HG03521 (cell line): ENCODE measurements around the gene PREX1.
A peak's percentile ranks its signal among the peaks of the same experiment; 100 is the strongest.
"Not testable (repeated sequence)": the region's sequence is repeated elsewhere in the genome, so short reads cannot be mapped to it uniquely, and the experiment has no call there.

Experiments
- ATAC-seq: cut with Tn5 transposase; IDR thresholded peaks from one replicate; pipeline ENCODE4 v1.9.1; 2021; ENCODE audit warnings: mild to moderate bottlenecking, moderate library complexity; ENCODE audit not compliant: unreplicated experiment

The PREX1 gene

DNA sequence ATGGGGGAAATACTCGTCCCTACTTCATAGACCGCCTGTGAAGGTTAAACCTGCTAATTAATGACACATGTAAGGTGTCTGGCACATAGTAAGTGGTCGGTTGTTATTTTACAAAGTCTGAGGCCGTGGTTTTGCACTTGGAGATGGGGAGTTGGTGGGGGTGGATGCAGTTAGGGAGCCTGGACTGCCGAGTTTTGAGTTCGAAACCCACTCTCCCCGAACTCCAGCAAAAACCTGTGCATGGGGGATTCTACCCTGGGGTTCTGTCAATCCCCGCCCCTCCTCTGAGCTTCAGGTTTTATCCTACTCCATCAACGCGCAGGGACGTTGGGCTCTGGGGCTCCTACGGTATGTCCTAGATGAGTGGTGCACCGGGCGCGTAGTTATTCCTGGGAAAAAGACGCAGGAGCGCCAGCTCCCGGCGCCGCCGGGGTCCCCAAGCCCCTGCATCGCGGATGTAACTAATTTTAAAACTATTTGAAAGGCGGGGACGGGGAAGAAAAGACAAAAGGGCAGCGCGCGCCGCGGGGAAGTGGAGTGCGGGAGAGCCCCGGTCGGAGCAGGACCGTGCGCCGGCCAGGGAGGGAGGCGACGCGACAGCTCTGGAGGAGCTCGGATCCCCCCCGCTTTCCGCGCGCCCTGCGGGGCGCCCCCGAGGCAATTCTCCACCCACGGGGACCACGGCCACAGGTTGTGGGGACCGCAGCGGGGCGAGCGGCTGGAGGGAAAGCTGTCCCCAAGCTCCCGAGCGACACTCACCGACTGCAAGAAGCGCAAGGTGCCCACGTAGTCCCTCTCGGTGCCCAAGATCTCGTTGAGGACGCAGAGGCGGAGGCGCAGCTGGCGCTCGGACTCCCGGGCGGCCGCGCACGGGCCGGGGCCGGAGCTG, 672 bp downstream of the PREX1 start:
- ATAC-seq, result peak; percentile 12

DNA sequence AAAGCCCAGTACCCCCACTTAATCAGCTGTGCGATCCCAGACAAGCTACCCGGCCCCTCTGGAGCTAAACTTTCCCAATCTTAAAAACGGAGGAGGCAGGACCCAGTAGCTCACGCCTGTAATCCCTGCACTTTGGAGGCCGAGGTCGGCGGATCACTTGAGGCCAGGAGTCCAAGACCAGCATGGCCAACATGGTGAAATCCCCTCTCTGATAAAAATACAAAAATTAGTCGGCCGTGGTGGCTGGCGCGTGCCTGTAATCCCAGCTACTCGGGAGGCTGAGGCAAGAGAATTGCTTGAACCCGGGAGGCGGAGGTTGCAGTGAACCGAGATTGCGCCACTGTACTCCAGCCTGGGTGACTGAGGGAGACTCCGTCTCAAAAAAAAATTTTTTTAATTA, 1.3 kb downstream of the PREX1 start:
- ATAC-seq, result not testable (repeated sequence)

GRCh38 chr20:48826069-48826468, 1.7 kb downstream of the PREX1 start:
- no peak for ATAC-seq

GRCh38 chr20:48825566-48825920, 2.3 kb downstream of the PREX1 start:
- no peak for ATAC-seq

- no peak for ATAC-seq
Observed at GRCh38 chr20:48824830-48825565, 2.8 kb downstream of the PREX1 start.

DNA sequence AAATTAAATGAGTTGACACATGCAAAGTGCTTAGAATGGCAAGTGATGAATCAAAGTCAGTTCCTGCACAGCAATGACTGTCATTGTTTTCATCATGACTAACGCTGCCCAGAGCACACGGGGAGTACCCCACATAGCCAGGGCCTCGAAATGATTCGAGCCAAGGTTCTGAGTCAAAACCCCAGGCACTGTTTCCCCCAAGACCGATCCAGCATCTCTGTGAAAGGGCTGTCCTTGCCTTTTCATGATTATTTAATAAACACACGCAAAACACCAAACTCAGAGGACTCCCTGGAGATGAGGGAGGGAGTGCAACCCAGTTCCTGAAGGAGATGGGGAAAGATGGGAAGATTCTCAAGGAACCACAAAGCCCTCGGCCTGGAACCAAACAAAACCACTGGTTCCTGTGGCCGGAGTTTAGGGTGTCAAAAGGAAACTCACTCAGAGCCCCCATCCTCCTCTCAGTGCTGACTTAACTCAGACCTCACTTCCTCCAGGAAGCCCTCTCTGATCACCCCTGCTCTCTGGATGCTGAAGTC, 3.8 kb downstream of the PREX1 start:
- ATAC-seq, result no peak

GRCh38 chr20:48823476-48823875, 4.3 kb downstream of the PREX1 start:
- ATAC-seq, result no peak

GRCh38 chr20:48822879-48823385, 4.9 kb downstream of the PREX1 start:
- ATAC-seq, result no peak

- no peak for ATAC-seq
Observed at GRCh38 chr20:48822178-48822577, 5.6 kb downstream of the PREX1 start.

GRCh38 chr20:48821261-48821920, 6.4 kb downstream of the PREX1 start:
- ATAC-seq, result no peak

GRCh38 chr20:48820649-48820973, 7.2 kb downstream of the PREX1 start:
- no peak for ATAC-seq

GRCh38 chr20:48819821-48820648, 7.8 kb downstream of the PREX1 start:
- no peak for ATAC-seq

DNA sequence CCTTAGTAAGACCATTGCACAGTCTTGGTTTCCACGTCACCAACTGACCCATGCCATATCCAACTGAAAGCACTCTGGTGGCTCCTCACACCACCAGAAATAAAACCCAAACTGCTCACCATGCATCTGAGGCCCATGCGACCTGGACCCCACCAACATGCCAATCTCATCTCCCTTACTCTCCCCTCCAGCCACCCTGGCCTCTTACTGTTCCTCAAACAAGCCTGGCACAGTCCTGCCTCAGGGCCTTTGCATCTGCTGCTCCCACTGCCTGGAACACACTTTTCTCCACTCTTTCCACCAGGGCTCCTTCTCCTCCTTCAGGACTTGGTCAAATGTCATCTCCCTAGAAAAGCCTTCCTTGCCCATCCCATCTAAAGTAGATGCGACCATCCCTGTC, 8.7 kb downstream of the PREX1 start:
- ATAC-seq, result no peak

DNA sequence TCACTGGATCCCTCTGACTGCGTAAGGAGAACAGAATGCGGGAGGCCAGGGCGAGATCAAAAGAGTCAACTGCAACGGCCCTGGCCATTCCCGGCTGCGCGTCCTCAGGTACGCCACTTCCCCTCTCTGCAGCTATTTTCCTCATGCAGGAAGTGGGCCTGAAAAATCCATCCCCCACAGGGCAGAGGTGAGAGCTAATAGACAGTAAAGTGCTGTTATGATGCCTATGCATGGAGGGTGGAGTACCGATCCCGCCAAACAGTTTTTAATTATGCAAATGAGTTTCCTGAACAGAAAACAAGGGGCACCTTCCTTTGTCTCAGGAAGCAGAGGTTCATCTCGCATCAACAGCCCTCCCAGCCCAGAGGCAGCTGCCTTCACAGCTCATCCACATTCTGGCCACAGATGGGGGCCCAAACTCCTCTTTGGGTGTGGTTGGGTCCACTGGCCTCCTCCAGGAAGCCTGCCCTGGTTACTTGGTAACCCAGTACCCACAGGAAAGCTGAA, 9.3 kb downstream of the PREX1 start:
- no peak for ATAC-seq

DNA sequence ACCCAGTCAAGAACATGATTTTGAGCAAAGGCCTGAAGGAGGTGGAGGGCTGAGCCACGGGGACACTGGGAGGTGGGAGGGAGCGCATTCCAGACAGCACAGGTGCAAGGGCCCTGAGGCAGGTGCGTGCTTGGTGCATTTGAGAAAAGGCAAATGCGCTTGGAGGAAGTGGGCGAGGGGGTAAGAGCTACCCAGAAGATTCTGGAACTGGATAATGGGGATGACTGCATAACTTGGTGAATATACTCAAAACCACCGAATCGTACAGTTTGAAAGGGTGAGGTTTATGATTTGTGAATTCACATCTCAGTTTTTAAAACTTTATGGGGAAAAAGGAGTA, 9.8 kb downstream of the PREX1 start:
- no peak for ATAC-seq

GRCh38 chr20:48817367-48818030, 10.3 kb downstream of the PREX1 start:
- no peak for ATAC-seq

- ATAC-seq, result no peak
Observed at GRCh38 chr20:48816282-48817205, 11.3 kb downstream of the PREX1 start.

- ATAC-seq, result no peak
Observed at GRCh38 chr20:48815537-48815936, 12.3 kb downstream of the PREX1 start.

DNA sequence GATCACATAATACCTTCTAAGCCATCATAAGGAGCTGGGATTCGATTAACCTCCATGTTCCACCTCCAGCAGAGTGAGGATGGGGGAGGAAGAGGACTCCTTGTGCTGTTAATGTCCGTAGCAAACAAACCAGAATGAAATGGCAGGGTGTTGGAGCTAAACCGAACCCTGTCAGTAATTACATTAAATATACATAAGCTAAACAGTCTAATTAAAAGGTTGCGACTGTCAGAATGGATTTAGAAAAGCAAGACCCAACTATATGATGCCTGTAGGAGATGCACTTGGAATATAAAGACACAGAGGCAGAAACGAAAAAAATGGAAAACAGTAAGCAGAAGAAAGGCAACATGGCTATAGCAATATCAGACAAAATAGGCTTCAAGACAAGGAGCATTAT, 13.2 kb downstream of the PREX1 start:
- no peak for ATAC-seq
